Hepatocyte (in vitro differentiated cells): ENCODE results near the gene TBC1D4.

ENCODE experiments used
- EZH2 ChIP-seq: fragments of 200-600 bp; sonication (generic); IDR thresholded peaks from 2 replicates; pipeline ENCODE4 v1.6.1; 2016; ENCODE audit warnings: antibody characterized with exemption, mild to moderate bottlenecking, borderline replicate concordance
- EZH2phosphoT487 ChIP-seq: fragments of 200-600 bp; sonication (generic); IDR thresholded peaks from one replicate; pipeline ENCODE4 v1.6.1; 2018; ENCODE audit warnings: antibody characterized with exemption, mild to moderate bottlenecking, low read depth, moderate library complexity; ENCODE audit not compliant: unreplicated experiment, severe bottlenecking
- TF ChIP-seq, protein P1 (sequence below): fragments of 200-600 bp; sonication (generic); IDR thresholded peaks from 2 replicates; pipeline ENCODE4 v1.5.1; 2016; ENCODE audit warnings: antibody characterized with exemption, mild to moderate bottlenecking; ENCODE audit not compliant: poor library complexity

DNA sequence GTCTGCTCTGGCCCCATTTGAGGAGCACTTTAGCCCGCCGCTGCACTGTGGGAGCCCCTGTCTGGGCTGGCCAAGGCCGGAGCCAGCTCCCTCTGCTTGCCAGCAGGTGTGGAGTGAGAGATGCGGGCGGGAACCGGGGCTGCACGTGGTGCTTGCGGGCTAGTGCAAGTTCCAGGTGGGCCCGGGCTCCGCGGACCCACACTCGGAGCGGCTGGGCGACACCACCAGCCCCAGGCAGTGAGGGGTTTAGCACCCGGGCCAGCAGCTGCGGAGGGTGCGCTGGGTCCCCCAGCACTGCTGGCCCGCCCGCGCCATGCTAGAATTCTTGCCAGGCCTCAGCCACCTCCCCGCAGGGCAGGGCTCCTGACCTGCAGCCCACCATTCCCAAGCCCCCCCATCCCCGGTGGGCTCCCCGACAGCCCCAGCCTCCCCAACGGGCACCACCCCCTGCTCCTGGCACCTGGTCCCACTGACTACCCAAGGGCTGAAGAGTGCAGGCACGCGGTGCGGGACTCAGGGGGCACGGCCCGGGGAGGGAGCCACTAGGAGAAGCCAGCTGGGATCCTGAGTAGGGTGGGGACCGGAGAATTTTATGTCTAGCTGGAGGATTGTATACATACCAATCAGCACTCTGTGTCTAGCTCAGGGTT, 36.6 kb upstream of the TBC1D4 start:
- TF ChIP-seq, protein P1, sequence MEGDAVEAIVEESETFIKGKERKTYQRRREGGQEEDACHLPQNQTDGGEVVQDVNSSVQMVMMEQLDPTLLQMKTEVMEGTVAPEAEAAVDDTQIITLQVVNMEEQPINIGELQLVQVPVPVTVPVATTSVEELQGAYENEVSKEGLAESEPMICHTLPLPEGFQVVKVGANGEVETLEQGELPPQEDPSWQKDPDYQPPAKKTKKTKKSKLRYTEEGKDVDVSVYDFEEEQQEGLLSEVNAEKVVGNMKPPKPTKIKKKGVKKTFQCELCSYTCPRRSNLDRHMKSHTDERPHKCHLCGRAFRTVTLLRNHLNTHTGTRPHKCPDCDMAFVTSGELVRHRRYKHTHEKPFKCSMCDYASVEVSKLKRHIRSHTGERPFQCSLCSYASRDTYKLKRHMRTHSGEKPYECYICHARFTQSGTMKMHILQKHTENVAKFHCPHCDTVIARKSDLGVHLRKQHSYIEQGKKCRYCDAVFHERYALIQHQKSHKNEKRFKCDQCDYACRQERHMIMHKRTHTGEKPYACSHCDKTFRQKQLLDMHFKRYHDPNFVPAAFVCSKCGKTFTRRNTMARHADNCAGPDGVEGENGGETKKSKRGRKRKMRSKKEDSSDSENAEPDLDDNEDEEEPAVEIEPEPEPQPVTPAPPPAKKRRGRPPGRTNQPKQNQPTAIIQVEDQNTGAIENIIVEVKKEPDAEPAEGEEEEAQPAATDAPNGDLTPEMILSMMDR, result no peak
- no peak for TF ChIP-seq EZH2
- no peak for TF ChIP-seq EZH2phosphoT487
